Measurements from ENCODE around the gene CNBD2.
"Not testable (repeated sequence)": the region's sequence is repeated elsewhere in the genome, so short reads cannot be mapped to it uniquely, and the experiment has no call there.

CNBD2 gene

GRCh38 chr20:36065427-36065998 lies 97.1 kb downstream of the CNBD2 start:
- TF ChIP-seq, protein P1, sequence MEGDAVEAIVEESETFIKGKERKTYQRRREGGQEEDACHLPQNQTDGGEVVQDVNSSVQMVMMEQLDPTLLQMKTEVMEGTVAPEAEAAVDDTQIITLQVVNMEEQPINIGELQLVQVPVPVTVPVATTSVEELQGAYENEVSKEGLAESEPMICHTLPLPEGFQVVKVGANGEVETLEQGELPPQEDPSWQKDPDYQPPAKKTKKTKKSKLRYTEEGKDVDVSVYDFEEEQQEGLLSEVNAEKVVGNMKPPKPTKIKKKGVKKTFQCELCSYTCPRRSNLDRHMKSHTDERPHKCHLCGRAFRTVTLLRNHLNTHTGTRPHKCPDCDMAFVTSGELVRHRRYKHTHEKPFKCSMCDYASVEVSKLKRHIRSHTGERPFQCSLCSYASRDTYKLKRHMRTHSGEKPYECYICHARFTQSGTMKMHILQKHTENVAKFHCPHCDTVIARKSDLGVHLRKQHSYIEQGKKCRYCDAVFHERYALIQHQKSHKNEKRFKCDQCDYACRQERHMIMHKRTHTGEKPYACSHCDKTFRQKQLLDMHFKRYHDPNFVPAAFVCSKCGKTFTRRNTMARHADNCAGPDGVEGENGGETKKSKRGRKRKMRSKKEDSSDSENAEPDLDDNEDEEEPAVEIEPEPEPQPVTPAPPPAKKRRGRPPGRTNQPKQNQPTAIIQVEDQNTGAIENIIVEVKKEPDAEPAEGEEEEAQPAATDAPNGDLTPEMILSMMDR (IDR thresholded peaks at IDR 0.05; ENCODE audit: extremely low read depth, missing control alignments): no peak
- no peak for DNase-seq (ENCODE audit: low spot score)

GRCh38 chr20:36066777-36067176 lies 98.4 kb downstream of the CNBD2 start:
- TF ChIP-seq, protein P1 (IDR thresholded peaks at IDR 0.05; ENCODE audit: extremely low read depth, missing control alignments): no peak
- DNase-seq (ENCODE audit: low spot score): no peak

GRCh38 chr20:36068526-36068925 lies 100.1 kb downstream of the CNBD2 start:
- DNase-seq (ENCODE audit: low spot score): not testable (repeated sequence)

GRCh38 chr20:36070451-36070850 lies 102.1 kb downstream of the CNBD2 start:
- no peak for DNase-seq (ENCODE audit: low spot score)
- TF ChIP-seq, protein P1 (IDR thresholded peaks at IDR 0.05; ENCODE audit: extremely low read depth, missing control alignments): no peak

DNA sequence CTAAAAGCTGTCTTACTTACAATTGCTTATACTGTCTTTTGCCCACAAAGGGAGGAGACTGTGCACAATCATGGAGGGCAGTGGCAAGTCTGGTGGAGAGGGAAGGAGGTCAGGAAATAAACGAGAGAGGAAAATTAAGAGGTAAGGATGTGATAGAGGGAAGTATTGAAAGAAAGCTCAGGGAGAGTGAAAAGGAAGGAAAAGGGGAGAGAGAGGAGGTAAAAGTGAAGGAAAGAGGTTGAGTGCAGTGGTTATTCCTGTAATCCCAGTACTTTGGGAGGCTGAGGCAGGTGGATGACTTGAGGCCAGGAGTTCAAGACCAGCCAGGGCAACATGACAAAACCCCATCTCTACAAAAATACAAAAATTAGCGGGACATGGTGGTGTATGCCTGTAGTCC lies 103.5 kb downstream of the CNBD2 start:
- no peak for DNase-seq (ENCODE audit: low spot score)
- TF ChIP-seq, protein P1 (IDR thresholded peaks at IDR 0.05; ENCODE audit: extremely low read depth, missing control alignments): no peak

DNA sequence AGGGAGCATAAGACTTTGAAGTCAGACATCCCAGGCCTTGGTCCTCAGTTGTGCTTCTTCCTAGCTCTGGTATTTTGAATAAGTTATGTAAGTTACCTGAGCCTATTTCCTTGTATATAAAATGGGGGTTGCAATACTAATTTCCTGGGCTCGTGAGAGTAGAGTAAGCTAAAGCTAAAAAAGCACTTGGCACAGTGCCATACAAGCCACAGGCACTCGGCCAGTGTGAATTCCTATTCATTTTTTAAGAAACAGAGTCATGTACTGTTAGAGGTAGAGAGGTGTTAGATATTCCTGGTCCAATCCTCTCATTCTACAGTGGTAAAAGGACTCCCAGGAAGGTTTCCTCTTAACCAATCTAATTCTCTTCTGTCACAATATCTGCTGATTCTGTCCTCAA lies 106.6 kb downstream of the CNBD2 start:
- TF ChIP-seq, protein P1 (IDR thresholded peaks at IDR 0.05; ENCODE audit: extremely low read depth, missing control alignments): no peak

DNA sequence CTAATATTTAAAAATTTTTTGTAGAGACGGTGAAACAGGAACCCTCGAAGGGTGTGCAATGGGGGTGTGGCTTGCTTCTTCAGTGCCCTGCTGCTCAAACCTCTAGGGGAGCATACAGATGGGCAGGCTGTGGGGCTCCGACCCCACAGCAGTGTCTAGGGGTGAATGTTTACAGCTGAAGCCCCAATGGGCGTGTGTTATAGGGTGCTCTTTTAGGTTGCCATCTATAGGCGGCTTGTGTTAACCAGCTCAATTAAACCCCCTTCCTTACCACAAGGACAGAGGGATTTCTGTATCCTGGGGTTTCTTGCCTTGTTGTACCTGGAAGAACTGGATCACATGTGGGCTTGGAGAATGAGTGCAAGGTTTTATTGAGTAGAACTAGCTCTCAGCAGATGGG lies 109.4 kb downstream of the CNBD2 start:
- not testable (repeated sequence) for DNase-seq (ENCODE audit: low spot score)

More for the DNA sequence above, 106.6 kb downstream of the CNBD2 start:
- DNase-seq (ENCODE audit: low spot score): no peak

DNA sequence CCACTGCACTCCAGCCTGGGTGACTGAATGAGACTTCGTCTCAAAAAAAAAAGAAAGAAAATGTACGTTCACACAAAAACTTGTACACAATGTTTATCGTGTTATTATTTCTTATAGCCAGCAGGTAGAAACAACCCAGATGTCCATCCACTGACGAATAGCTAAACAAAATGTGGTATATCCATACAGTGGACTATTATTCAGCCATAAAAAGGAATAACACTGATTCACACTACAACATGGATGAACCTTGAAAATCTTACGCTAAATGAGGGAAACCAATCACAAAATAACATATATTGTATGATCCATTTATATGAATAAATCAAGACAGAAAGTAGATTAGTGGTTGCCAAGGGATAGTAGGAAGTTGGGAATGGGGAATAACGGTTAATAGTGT lies 111.1 kb downstream of the CNBD2 start:
- DNase-seq (ENCODE audit: low spot score): no peak
- TF ChIP-seq, protein P1 (IDR thresholded peaks at IDR 0.05; ENCODE audit: extremely low read depth, missing control alignments): no peak

DNA sequence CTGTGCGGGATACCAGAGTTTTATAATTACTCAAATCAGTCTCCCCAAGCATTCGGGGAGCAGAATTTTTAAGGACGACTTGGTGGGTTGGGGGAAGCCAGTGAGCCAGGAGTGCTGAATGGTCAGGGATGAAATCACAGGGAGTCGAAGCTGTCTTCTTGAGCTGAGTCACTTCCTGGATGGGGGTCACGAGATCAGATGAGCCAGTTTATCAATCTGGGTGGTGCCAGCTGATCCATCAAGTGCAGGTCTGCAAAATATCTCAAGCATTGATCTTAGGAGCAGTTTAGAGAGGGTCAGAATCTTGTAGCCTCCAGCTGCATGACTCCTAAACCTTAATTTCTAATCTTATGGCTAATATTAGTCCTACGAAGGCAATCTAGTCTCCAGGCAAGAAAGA lies 111.6 kb downstream of the CNBD2 start:
- not testable (repeated sequence) for DNase-seq (ENCODE audit: low spot score)

Measured in GM20000 (cell line).